ENCODE measurements around the gene ATP2C1. TPM values are rescaled to one million over a fixed set of nuclear protein-coding genes. Genes with fewer than 3 reads are reported as not detected.

The ATP2C1 gene
- total and polyA plus RNA-seq, 2 of the 4 experiments (the other 2 are of a cell fraction): 41.4 to 50.2 TPM

- WGBS, 2 experiments (ENCODE audit: extremely low coverage in 2 of 2, insufficient read length in 1 of 2): no CpG with 5 or more reads among the region's 1 CpG
- no peak overlapping the region for H3K27ac ChIP-seq (ENCODE audit: insufficient read depth, low read length)
- H3K9me3 ChIP-seq (ENCODE audit: control insufficient read depth, insufficient read depth, low read length): no peaks in the 10 kb centered on the region
- peak; percentile 66; the same call in 1 of the 2 replicates for ATAC-seq (ENCODE audit: low read depth)
- POLR2A ChIA-PET (ENCODE audit: unreplicated experiment): no interaction called here
- CTCF ChIA-PET: interaction anchor here (1.0 to 1.3 kb wide), 4 partner anchors 14 to 996 kb away, joined by 3 to 4 read pairs (median 4); no protein-coding TSS in a partner anchor
- H3K4me1 ChIP-seq (ENCODE audit: control insufficient read depth, insufficient read depth, low read length): peaks cover 4% of the 10 kb centered on the region
- H3K9me1 ChIP-seq (ENCODE audit: insufficient read depth, low read length): no peaks in the 10 kb centered on the region
- no peaks in the 10 kb centered on the region for H3K36me3 ChIP-seq (ENCODE audit: control insufficient read depth, insufficient read depth, low read length)
- dilution Hi-C loops (cut with HindIII; ENCODE audit: low sequenced_read_pairs, unreplicated experiment) (no loop called here), intact Hi-C loops (cut with micrococcal nuclease) (loop anchor here (1.0 to 10.0 kb wide), 7 partner anchors 109 to 1001 kb away; partner anchors contain the start of gene CPNE4), in situ Hi-C loops (cut with MboI; ENCODE audit: low sequenced_read_pairs) (loop anchor here (25.0 kb wide), 2 partner anchors 454 to 1004 kb away; partner anchors contain the start of gene CPNE4)
- no TSS peak for BruUV-seq (replicated peaks)
- no peaks in the 10 kb centered on the region for H3K27me3 ChIP-seq (ENCODE audit: control insufficient read depth, insufficient read depth, low read length)
- H2BK5ac ChIP-seq (ENCODE audit: low read depth, low read length, poor library complexity, severe bottlenecking): no peak overlapping the region
- no peak overlapping the region for H2AFZ ChIP-seq (replicated peaks; ENCODE audit: low read length, poor library complexity)
- no peak overlapping the region for H3K18ac ChIP-seq (ENCODE audit: low read depth, low read length)
- H2BK20ac ChIP-seq (ENCODE audit: low read depth, low read length): no peak overlapping the region
- peaks cover 4% of the 10 kb centered on the region; the same call in 1 of the 2 replicates for H4K20me1 ChIP-seq (ENCODE audit: insufficient read depth, low read length)
- no peak overlapping the region for H2BK15ac ChIP-seq (ENCODE audit: low read depth, low read length)
- no peak overlapping the region for H4K8ac ChIP-seq (ENCODE audit: low read depth in 2 of 2, low read length in 2 of 2)
- no peak overlapping the region for H3K4me2 ChIP-seq (ENCODE audit: low read depth, low read length)
- H3K14ac ChIP-seq (replicated peaks; ENCODE audit: low read depth, low read length): no peak overlapping the region
- H3K56ac ChIP-seq (ENCODE audit: extremely low read depth, insufficient read depth, low read length): no peak overlapping the region
- TF ChIP-seq SMC3 (IDR thresholded peaks at IDR 0.05; ENCODE audit: low read depth, low read length): peak; percentile 53
- TF ChIP-seq, protein P1, sequence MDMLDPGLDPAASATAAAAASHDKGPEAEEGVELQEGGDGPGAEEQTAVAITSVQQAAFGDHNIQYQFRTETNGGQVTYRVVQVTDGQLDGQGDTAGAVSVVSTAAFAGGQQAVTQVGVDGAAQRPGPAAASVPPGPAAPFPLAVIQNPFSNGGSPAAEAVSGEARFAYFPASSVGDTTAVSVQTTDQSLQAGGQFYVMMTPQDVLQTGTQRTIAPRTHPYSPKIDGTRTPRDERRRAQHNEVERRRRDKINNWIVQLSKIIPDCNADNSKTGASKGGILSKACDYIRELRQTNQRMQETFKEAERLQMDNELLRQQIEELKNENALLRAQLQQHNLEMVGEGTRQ (IDR thresholded peaks at IDR 0.05; ENCODE audit: low read depth, low read length): no peak
- no peak for TF ChIP-seq FOS (IDR thresholded peaks at IDR 0.05; ENCODE audit: low read depth, low read length)
- no peak for TF ChIP-seq POLR2A (IDR thresholded peaks at IDR 0.05; ENCODE audit: low read depth, low read length)
- TF ChIP-seq MXI1 (IDR thresholded peaks at IDR 0.05; ENCODE audit: borderline replicate concordance, low read depth, low read length): no peak
- TF ChIP-seq, protein P2, sequence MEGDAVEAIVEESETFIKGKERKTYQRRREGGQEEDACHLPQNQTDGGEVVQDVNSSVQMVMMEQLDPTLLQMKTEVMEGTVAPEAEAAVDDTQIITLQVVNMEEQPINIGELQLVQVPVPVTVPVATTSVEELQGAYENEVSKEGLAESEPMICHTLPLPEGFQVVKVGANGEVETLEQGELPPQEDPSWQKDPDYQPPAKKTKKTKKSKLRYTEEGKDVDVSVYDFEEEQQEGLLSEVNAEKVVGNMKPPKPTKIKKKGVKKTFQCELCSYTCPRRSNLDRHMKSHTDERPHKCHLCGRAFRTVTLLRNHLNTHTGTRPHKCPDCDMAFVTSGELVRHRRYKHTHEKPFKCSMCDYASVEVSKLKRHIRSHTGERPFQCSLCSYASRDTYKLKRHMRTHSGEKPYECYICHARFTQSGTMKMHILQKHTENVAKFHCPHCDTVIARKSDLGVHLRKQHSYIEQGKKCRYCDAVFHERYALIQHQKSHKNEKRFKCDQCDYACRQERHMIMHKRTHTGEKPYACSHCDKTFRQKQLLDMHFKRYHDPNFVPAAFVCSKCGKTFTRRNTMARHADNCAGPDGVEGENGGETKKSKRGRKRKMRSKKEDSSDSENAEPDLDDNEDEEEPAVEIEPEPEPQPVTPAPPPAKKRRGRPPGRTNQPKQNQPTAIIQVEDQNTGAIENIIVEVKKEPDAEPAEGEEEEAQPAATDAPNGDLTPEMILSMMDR (conservative IDR thresholded peaks at IDR 0.05; ENCODE audit: low read depth, low read length): peak; percentile 66
- peak; percentile 69 for TF ChIP-seq RAD21 (IDR thresholded peaks at IDR 0.05; ENCODE audit: low read length)
- no peak overlapping the region for H2AK9ac ChIP-seq (replicated peaks; ENCODE audit: low read depth, low read length, poor library complexity)
- no peak overlapping the region for H3K4me3 ChIP-seq (ENCODE audit: insufficient read depth, low read depth, low read length)
- H3K9ac ChIP-seq (ENCODE audit: low read depth, low read length): no peak overlapping the region
- DNase-seq: peak; percentile 55
- H3K4ac ChIP-seq (ENCODE audit: low read depth, low read length): no peak overlapping the region
- no peak overlapping the region for H3K23ac ChIP-seq (ENCODE audit: low read depth, low read length)
- no peak overlapping the region for H4K5ac ChIP-seq (ENCODE audit: low read depth, low read length)
- no peak overlapping the region for H4K91ac ChIP-seq (ENCODE audit: insufficient read depth, low read depth, low read length)
- H3K79me1 ChIP-seq (ENCODE audit: low read depth in 1 of 2, low read length in 2 of 2): no peaks in the 10 kb centered on the region
- H2AK5ac ChIP-seq (ENCODE audit: low read depth, low read length): no peak overlapping the region
- no peak overlapping the region for H2BK120ac ChIP-seq (ENCODE audit: low read depth, low read length)
Observed at GRCh38 chr3:131033480-131034080, 139.7 kb downstream of the ATP2C1 start.

Data from IMR-90 (cell line).